RPMI8226 (cell line): ENCODE results near the gene PAIP1.
"Not testable (repeated sequence)": the region's sequence is repeated elsewhere in the genome, so short reads cannot be mapped to it uniquely, and the experiment has no call there.

Experiments used
- DNase-seq: peaks from one replicate; pipeline ENCODE4 v3.0.0-alpha.2; 2015

The PAIP1 gene

GRCh38 chr5:43556857-43557542, at the start of gene PAIP1:
PAIP1 (minus strand) TSS chr5:43557077; CDS start chr5:43556846, 231 bp downstream.
- DNase-seq: peak; percentile 92

GRCh38 chr5:43606351-43606750, 49.5 kb upstream of the PAIP1 start:
- no peak for DNase-seq

GRCh38 chr5:43604699-43605098, 47.8 kb upstream of the PAIP1 start:
- DNase-seq: no peak

- peak; percentile 95 for DNase-seq
Measured at GRCh38 chr5:43603344-43604217, 46.7 kb upstream of the PAIP1 start.

- peak; percentile 89 for DNase-seq
Measured at GRCh38 chr5:43602461-43603343, 45.8 kb upstream of the PAIP1 start, which contains the start of gene NNT. NNT (plus strand) TSS chr5:43603180; CDS start chr5:43609196, 6,016 bp downstream.

- DNase-seq: peak; percentile 57
Measured at GRCh38 chr5:43601454-43602260, 44.8 kb upstream of the PAIP1 start.

GRCh38 chr5:43598927-43599326, 42.0 kb upstream of the PAIP1 start:
- DNase-seq: not testable (repeated sequence)

GRCh38 chr5:43592363-43592762, 35.5 kb upstream of the PAIP1 start:
- DNase-seq: no peak

- no peak for DNase-seq
Measured at GRCh38 chr5:43590700-43591099, 33.8 kb upstream of the PAIP1 start.

- no peak for DNase-seq
Measured at GRCh38 chr5:43589310-43589709, 32.4 kb upstream of the PAIP1 start.

- no peak for DNase-seq
Measured at GRCh38 chr5:43588842-43589241, 32.0 kb upstream of the PAIP1 start.

GRCh38 chr5:43584166-43584699, 27.4 kb upstream of the PAIP1 start:
- DNase-seq: no peak

- DNase-seq: no peak
Measured at GRCh38 chr5:43583724-43584123, 26.8 kb upstream of the PAIP1 start.

GRCh38 chr5:43582082-43583005, 25.5 kb upstream of the PAIP1 start:
- DNase-seq: no peak

GRCh38 chr5:43581398-43581797, 24.5 kb upstream of the PAIP1 start:
- DNase-seq: no peak

GRCh38 chr5:43580402-43581210, 23.7 kb upstream of the PAIP1 start:
- DNase-seq: not testable (repeated sequence)

- no peak for DNase-seq
Measured at GRCh38 chr5:43573058-43573457, 16.2 kb upstream of the PAIP1 start.

- DNase-seq: no peak
Measured at GRCh38 chr5:43572357-43572756, 15.5 kb upstream of the PAIP1 start.

GRCh38 chr5:43571237-43571636, 14.4 kb upstream of the PAIP1 start:
- no peak for DNase-seq
